ENCODE results near the gene SFRP5. TPM values are rescaled to one million over a fixed set of nuclear protein-coding genes. Genes with fewer than 3 reads are reported as not detected.
A peak's percentile ranks its signal among the peaks of the same experiment; 100 is the strongest.

The SFRP5 gene
- total and polyA plus RNA-seq, 2 of the 4 experiments (the other 2 are of a cell fraction), result not detected

DNA sequence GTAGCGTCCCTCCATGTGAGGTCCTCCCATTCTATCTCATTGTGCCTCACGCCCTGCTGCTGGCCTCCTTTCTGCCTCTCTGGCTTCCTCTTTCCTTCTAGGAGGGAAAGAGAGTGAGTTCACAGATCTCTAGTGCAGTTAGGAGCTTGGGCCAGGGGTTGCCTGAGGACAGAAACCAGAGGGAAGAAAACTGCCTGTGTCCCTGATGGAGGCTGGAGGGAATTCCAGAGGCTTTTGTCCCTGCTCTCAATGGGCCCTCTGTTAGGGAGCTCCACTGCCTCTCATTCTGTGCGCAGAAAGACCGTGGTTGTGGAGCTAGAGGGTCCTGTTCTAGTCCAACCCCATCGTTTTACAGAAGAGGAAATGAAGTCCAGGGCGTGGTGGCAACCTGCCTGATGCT is 53.6 kb downstream of the SFRP5 start:
- BruUV-seq (replicated peaks), result no TSS peak
- CTCF ChIA-PET, result interaction anchor here (0.6 to 1.6 kb wide), 2 partner anchors 16 to 17 kb away, joined by 4 read pairs; no protein-coding TSS in a partner anchor
- no peak overlapping the region for H4K5ac ChIP-seq (ENCODE audit: low read depth, low read length)
- H4K8ac ChIP-seq (ENCODE audit: low read depth in 2 of 2, low read length in 2 of 2), result no peak overlapping the region
- H3K27ac ChIP-seq (ENCODE audit: insufficient read depth, low read length), result no peak overlapping the region
- no peak overlapping the region for H2AFZ ChIP-seq (replicated peaks; ENCODE audit: low read length, poor library complexity)
- H3K36me3 ChIP-seq (ENCODE audit: control insufficient read depth, insufficient read depth, low read length), result peaks cover 31% of the 10 kb centered on the region
- H2BK15ac ChIP-seq (ENCODE audit: low read depth, low read length), result no peak overlapping the region
- H3K4me1 ChIP-seq (ENCODE audit: control insufficient read depth, insufficient read depth, low read length), result peaks cover 23% of the 10 kb centered on the region
- no peak overlapping the region for H3K18ac ChIP-seq (ENCODE audit: low read depth, low read length)
- no peak overlapping the region for H3K4me2 ChIP-seq (ENCODE audit: low read depth, low read length)
- H2BK5ac ChIP-seq (ENCODE audit: low read depth, low read length, poor library complexity, severe bottlenecking), result no peak overlapping the region
- peaks cover 20% of the 10 kb centered on the region for H3K9me1 ChIP-seq (ENCODE audit: insufficient read depth, low read length)
- no peak overlapping the region for H3K9ac ChIP-seq (ENCODE audit: low read depth, low read length)
- 0 out of 2 replicates have a peak overlapping the region, but pooled peaks have one; percentile 8 for H2AK5ac ChIP-seq (ENCODE audit: low read depth, low read length)
- in situ Hi-C loops (cut with MboI; ENCODE audit: low sequenced_read_pairs), result no loop called here
- no peaks in the 10 kb centered on the region for H3K9me3 ChIP-seq (ENCODE audit: control insufficient read depth, insufficient read depth, low read length)
- H3K4ac ChIP-seq (ENCODE audit: low read depth, low read length), result no peak overlapping the region
- peak overlapping the region; percentile 89 for H2AK9ac ChIP-seq (replicated peaks; ENCODE audit: low read depth, low read length, poor library complexity)
- H4K91ac ChIP-seq (ENCODE audit: insufficient read depth, low read depth, low read length), result no peak overlapping the region
- dilution Hi-C loops (cut with HindIII; ENCODE audit: low sequenced_read_pairs, unreplicated experiment), result no loop called here
- peaks cover 36 to 58% of the 10 kb centered on the region in 2 experiments for H3K79me1 ChIP-seq (ENCODE audit: low read depth in 1 of 2, low read length in 2 of 2)
- POLR2A ChIA-PET (ENCODE audit: unreplicated experiment), result interaction anchor here (0.6 kb wide), 1 partner anchor 10 kb away, joined by 11 read pairs; no protein-coding TSS in a partner anchor
- H4K20me1 ChIP-seq (ENCODE audit: insufficient read depth, low read length), result peaks cover 43% of the 10 kb centered on the region
- DNase-seq, result no peak
- WGBS, 2 experiments (ENCODE audit: extremely low coverage in 2 of 2, insufficient read length in 1 of 2), result no CpG with 5 or more reads among the region's 6 CpGs
- no peak overlapping the region for H2BK20ac ChIP-seq (ENCODE audit: low read depth, low read length)
- ATAC-seq (ENCODE audit: low read depth), result no peak
- no peak for TF ChIP-seq POLR2A (IDR thresholded peaks at IDR 0.05; ENCODE audit: low read depth, low read length)
- TF ChIP-seq, protein P1, sequence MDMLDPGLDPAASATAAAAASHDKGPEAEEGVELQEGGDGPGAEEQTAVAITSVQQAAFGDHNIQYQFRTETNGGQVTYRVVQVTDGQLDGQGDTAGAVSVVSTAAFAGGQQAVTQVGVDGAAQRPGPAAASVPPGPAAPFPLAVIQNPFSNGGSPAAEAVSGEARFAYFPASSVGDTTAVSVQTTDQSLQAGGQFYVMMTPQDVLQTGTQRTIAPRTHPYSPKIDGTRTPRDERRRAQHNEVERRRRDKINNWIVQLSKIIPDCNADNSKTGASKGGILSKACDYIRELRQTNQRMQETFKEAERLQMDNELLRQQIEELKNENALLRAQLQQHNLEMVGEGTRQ (IDR thresholded peaks at IDR 0.05; ENCODE audit: low read depth, low read length), result no peak
- TF ChIP-seq NFE2L2 (IDR thresholded peaks at IDR 0.05; ENCODE audit: low read depth, low read length), result no peak
- no peak for TF ChIP-seq RFX5 (IDR thresholded peaks at IDR 0.05; ENCODE audit: low read depth, low read length)
- TF ChIP-seq MXI1 (IDR thresholded peaks at IDR 0.05; ENCODE audit: borderline replicate concordance, low read depth, low read length), result no peak
- no peak for TF ChIP-seq MAZ (IDR thresholded peaks at IDR 0.05; ENCODE audit: borderline replicate concordance, low read depth, low read length)
- no peak for TF ChIP-seq RCOR1 (IDR thresholded peaks at IDR 0.05; ENCODE audit: insufficient replicate concordance, low read length)
- no peak for TF ChIP-seq CHD1 (IDR thresholded peaks at IDR 0.05; ENCODE audit: low read depth, low read length)
- no peak for TF ChIP-seq BHLHE40 (IDR thresholded peaks at IDR 0.05; ENCODE audit: low read depth, low read length)
- H3K4me3 ChIP-seq (ENCODE audit: insufficient read depth, low read depth, low read length), result no peak overlapping the region
- no peaks in the 10 kb centered on the region for H3K27me3 ChIP-seq (ENCODE audit: control insufficient read depth, insufficient read depth, low read length)
- intact Hi-C loops (cut with micrococcal nuclease), result no loop called here
- peak overlapping the region; percentile 17 for H3K23ac ChIP-seq (ENCODE audit: low read depth, low read length)
- H3K56ac ChIP-seq (ENCODE audit: extremely low read depth, insufficient read depth, low read length), result no peak overlapping the region
- no peak overlapping the region for H2BK120ac ChIP-seq (ENCODE audit: low read depth, low read length)
- H3K14ac ChIP-seq (replicated peaks; ENCODE audit: low read depth, low read length), result no peak overlapping the region

Measured in IMR-90 (cell line).